HUES64 (cell line): Measurements from ENCODE around the gene TAOK3. TPM values are rescaled to one million over a fixed set of nuclear protein-coding genes. Genes with fewer than 3 reads are reported as not detected.
"Not testable (repeated sequence)": the region's sequence is repeated elsewhere in the genome, so short reads cannot be mapped to it uniquely, and the experiment has no call there.

ENCODE experiments used
- H3K27ac ChIP-seq: 2 replicates; pipeline ENCODE4 v1.7.0; 2013; ENCODE audit warnings: low read depth, low read length, inconsistent platforms
- H3K27me3 ChIP-seq: 2 replicates; pipeline ENCODE4 v1.6.1; 2013; ENCODE audit warnings: mild to moderate bottlenecking, low read length; ENCODE audit not compliant: insufficient read depth
- H3K36me3 ChIP-seq: 2 replicates; pipeline ENCODE4 v1.6.1; 2013; ENCODE audit warnings: mild to moderate bottlenecking, low read length; ENCODE audit not compliant: insufficient read depth
- H3K4me1 ChIP-seq: 2 replicates; pipeline ENCODE4 v1.6.1; 2013; ENCODE audit warnings: mild to moderate bottlenecking, low read length, moderate library complexity; ENCODE audit not compliant: insufficient read depth
- H3K4me3 ChIP-seq: 2 replicates; pipeline ENCODE4 v1.5.1; 2013; ENCODE audit warnings: mild to moderate bottlenecking, low read length, moderate library complexity
- H3K9ac ChIP-seq: 2 replicates; pipeline ENCODE4 v1.6.1; 2013; ENCODE audit warnings: mild to moderate bottlenecking, low read depth, low read length
- H3K9me3 ChIP-seq: 2 replicates; pipeline ENCODE4 v1.6.1; 2013; ENCODE audit warnings: low read depth, low read length; ENCODE audit not compliant: insufficient read depth
- WGBS: fragments of 150-250, 120-280 bp; methylation state at CpG from one replicate; pipeline ENCODE4 v1.1.7; 2013; ENCODE audit warnings: missing lambda C conversion rate; 5-methylcytosine and 5-hydroxymethylcytosine counted together
- polyA plus RNA-seq, 2 experiments: library from polyadenylated mRNA; stranded (reverse); fragments of 50-300 nt; gene quantifications; one replicate each; pipeline ENCODE4 v1.2.3, GENCODE V29; 2013

Gene TAOK3
- polyA plus RNA-seq (2013, experiment 1 of 2) = 3.8 TPM
- 5.1 TPM for polyA plus RNA-seq (2013, experiment 2 of 2)

DNA sequence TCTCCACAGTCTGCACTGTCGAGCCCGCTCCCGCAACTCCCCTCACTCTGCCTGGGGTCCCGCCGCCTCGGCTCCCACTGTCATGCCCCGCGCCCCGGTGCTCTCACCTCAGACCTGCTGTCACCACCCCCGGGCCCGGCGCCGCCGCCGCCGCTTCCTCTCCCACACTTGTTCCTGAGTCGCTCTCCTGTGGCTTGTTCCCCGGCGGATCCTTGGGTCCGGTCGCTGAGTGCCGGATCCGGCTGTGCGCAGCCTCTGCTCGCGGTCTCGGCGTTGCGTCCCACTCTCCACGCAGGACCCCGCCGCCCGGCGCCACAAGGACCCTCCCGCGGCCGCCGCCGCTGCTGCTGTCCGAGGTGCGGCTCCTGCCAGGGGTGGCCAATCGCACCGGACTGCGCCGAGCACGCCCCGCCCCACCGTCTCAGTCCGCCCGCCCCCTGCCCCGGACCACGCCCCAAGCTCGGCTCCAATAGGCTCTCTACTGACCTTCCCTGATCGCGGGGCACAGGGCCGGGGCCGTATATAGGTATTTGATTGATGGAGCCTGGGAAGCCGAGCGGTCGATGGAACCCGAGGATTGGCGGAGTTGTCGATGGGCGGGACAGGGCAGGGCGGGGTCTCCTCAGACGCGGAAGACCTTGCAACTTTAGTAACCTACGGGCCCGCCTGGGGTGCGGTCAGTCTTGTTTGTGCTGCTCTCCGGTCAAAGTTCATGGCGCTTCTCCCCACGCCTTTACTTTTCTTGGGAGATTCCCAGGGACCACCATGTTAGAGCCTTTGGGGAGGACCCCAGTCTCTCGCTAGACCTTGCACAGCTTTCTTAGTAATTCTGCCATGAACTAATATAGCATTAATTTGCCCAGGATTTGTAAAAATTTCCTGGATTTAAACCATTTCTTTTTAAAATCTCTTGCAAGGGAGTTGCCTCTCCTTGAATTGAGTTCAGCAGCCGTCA, at the start of gene TAOK3:
Gene TAOK3 (minus strand): TSS at position 367 of the 955 bp plus-strand sequence. CDS start 117,340 bp downstream, outside the sequence.
- H3K36me3 ChIP-seq = no peaks in the 10 kb centered on the region
- H3K9ac ChIP-seq = peak within 1 kb of the TSS; percentile 62
- peak within 1 kb of the TSS; percentile 95 for H3K4me3 ChIP-seq
- H3K9me3 ChIP-seq = no peaks in the 10 kb centered on the region
- H3K27ac ChIP-seq = no peak within 1 kb of the TSS
- under 1% methylated on average over 75 of the region's 75 CpGs for WGBS
- peaks cover 17% of the 10 kb centered on the region; the same call in 1 of the 2 replicates for H3K4me1 ChIP-seq
- H3K27me3 ChIP-seq = peaks cover 23% of the 10 kb centered on the region

GRCh38 chr12:118420673-118421072, 48.0 kb upstream of the TAOK3 start:
- no peaks in the 10 kb centered on the region for H3K27me3 ChIP-seq
- H3K4me3 ChIP-seq = no peak overlapping the region
- H3K4me1 ChIP-seq = no peaks in the 10 kb centered on the region
- no peaks in the 10 kb centered on the region for H3K9me3 ChIP-seq
- WGBS = 98% methylated on average over 3 of the region's 3 CpGs
- H3K36me3 ChIP-seq = peaks cover 18% of the 10 kb centered on the region
- no peak overlapping the region for H3K27ac ChIP-seq
- H3K9ac ChIP-seq = no peak overlapping the region

DNA sequence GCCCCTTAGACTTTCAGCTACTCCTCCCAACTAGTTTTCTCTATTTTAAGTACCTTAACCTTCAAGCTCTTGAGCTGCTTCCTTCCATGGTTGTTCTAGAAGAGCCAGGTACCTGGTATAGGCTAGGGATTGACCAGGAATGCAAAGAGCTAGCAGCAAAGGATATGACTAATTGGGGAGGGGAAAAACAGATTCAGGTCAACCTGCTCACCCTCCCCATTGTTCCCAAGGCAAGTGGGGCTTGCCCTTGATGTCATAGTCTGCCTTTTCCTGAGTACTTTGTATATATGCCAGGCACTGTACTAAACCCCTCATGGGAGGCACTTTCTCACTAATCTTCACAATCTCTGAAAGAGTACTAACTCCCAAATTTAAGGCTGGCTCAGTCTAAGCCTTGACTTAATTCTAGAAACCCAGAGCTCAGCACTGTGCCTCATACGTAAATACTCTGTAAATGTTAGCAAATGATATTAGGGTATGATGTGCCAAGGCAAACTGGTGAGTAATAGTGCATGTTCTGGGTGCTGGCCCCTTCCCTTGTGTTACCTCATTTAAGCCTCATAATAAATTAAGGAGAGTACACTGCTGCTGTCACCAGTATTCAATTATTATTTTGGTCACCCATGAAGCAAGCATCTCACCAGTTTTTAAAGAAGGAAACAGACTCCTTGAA, 45.8 kb upstream of the TAOK3 start:
- no peaks in the 10 kb centered on the region for H3K9me3 ChIP-seq
- 100% methylated on average over 1 of the region's 1 CpG for WGBS
- no peaks in the 10 kb centered on the region for H3K4me1 ChIP-seq
- no peak overlapping the region for H3K9ac ChIP-seq
- H3K4me3 ChIP-seq = no peak overlapping the region
- no peaks in the 10 kb centered on the region for H3K27me3 ChIP-seq
- H3K27ac ChIP-seq = no peak overlapping the region
- H3K36me3 ChIP-seq = peaks cover 39% of the 10 kb centered on the region

- 98% methylated on average over 3 of the region's 3 CpGs for WGBS
- H3K4me3 ChIP-seq = no peak overlapping the region
- H3K36me3 ChIP-seq = peaks cover 45% of the 10 kb centered on the region
- H3K27me3 ChIP-seq = no peaks in the 10 kb centered on the region
- H3K4me1 ChIP-seq = no peaks in the 10 kb centered on the region
- H3K27ac ChIP-seq = no peak overlapping the region
- no peaks in the 10 kb centered on the region for H3K9me3 ChIP-seq
- no peak overlapping the region for H3K9ac ChIP-seq
These were observed 45.2 kb upstream of the TAOK3 start for GRCh38 chr12:118417942-118418341.

- H3K4me3 ChIP-seq = no peak overlapping the region
- no peaks in the 10 kb centered on the region for H3K4me1 ChIP-seq
- peaks cover 82% of the 10 kb centered on the region for H3K36me3 ChIP-seq
- WGBS = 94% methylated on average over 2 of the region's 2 CpGs
- no peaks in the 10 kb centered on the region for H3K27me3 ChIP-seq
- H3K9me3 ChIP-seq = no peaks in the 10 kb centered on the region
- H3K27ac ChIP-seq = no peak overlapping the region
- no peak overlapping the region for H3K9ac ChIP-seq
These were observed 37.1 kb upstream of the TAOK3 start for GRCh38 chr12:118409834-118410233.

DNA sequence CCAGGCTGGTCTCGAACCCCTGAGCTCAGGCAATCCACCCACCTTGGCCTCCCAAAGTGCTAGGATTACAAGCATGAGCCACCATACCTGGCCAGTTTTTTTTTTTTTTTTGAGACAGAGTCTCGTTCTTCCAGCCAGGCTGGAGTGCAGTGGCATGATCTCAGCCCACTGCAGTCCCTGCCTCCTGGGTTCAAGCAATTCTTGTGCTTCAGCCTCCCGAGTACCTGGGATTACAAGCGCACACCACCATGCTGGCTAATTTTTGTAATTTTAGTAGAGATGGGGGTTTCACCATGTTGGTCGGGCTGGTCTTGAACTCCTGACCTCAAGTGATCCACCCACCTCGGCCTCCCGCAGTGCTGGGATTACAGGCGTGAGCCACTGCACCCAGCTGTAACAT, 35.5 kb upstream of the TAOK3 start:
- not testable (repeated sequence) for H3K27me3 ChIP-seq, H3K4me3 ChIP-seq, H3K9ac ChIP-seq, H3K9me3 ChIP-seq, H3K27ac ChIP-seq, H3K4me1 ChIP-seq
- H3K36me3 ChIP-seq = peaks cover 81% of the 10 kb centered on the region
- WGBS = 80% methylated on average over 8 of the region's 8 CpGs

- no peak overlapping the region for H3K27ac ChIP-seq
These were observed 32.3 kb upstream of the TAOK3 start for GRCh38 chr12:118404876-118405521.

DNA sequence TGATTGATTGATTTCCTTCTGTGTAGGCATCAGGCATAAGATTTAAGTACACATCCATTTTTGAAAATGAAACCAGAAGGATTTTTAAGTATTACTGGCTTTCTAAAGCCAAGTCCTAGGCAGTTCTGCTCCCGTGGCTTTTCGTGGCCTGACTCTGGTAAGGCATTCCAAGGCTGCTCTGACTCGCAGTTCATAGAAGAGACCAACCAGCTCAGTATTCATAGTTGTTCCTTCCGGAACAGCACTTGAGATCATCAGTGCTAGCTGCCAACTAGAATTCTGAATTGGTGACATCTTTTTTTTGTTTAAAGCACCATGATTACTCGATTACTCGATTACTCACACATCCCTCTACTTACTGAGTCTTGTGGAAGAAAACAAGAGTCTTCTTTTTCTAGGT, 29.5 kb upstream of the TAOK3 start:
- no peaks in the 10 kb centered on the region for H3K9me3 ChIP-seq
- H3K27me3 ChIP-seq = no peaks in the 10 kb centered on the region
- no peak overlapping the region for H3K27ac ChIP-seq
- H3K4me1 ChIP-seq = no peaks in the 10 kb centered on the region
- no peak overlapping the region for H3K4me3 ChIP-seq
- 96% methylated on average over 5 of the region's 6 CpGs for WGBS
- no peak overlapping the region for H3K9ac ChIP-seq
- H3K36me3 ChIP-seq = peaks cover 95% of the 10 kb centered on the region

More at GRCh38 chr12:118404876-118405521, 32.3 kb upstream of the TAOK3 start:
- Histone ChIP-seq H3K9me3 (no peaks in the 10 kb centered on the region), H3K4me3 (no peak overlapping the region), H3K9ac (no peak overlapping the region), H3K27me3 (no peaks in the 10 kb centered on the region), H3K36me3 (peaks cover 83% of the 10 kb centered on the region), H3K4me1 (no peaks in the 10 kb centered on the region)
- WGBS = 89% methylated on average over 2 of the region's 4 CpGs

DNA sequence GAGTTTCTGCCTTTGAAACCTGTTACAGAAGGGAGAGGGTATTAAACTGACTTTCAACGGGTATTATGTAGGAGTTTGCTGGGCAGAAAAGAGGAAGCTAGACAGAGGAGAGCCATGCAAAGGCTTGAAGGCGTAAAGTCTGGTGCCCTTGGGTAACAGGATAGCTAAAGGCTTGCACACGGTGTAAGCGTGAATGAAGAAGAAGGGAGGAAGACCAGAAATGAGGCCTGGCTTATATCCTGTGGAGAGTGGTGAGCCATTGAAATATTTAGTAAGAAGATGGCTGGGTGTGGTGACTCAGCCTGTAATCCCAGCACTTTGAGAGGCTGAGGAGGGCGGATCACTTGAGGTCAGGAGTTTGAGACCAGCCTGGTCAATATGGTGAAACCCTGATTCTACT, 26.2 kb upstream of the TAOK3 start:
- Histone ChIP-seq H3K27me3 (no peaks in the 10 kb centered on the region), H3K27ac (no peak overlapping the region), H3K4me1 (no peaks in the 10 kb centered on the region), H3K4me3 (no peak overlapping the region), H3K9ac (no peak overlapping the region), H3K36me3 (peaks cover 92% of the 10 kb centered on the region), H3K9me3 (no peaks in the 10 kb centered on the region)
- WGBS = 94% methylated on average over 5 of the region's 5 CpGs

DNA sequence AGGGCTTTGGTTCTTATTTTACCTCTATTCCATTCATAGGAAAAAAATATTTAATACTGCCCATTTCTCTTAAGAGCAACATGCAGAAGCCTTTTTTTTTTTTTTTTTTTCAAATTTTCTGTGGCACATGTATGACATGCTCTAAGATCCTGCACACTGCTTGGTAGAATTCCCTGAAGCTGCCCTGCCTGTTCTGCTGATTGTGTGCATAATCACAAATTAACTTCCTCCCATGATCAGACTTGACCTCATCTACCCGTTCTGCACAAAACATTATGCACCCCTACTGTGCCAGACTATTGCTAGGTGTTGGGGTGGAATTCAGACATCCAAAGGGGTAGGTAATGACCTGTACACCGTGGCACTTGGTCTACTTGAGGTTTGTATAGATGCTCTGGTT, 25.8 kb upstream of the TAOK3 start:
- Histone ChIP-seq H3K4me3 (no peak overlapping the region), H3K9ac (no peak overlapping the region), H3K36me3 (peaks cover 90% of the 10 kb centered on the region), H3K4me1 (no peaks in the 10 kb centered on the region), H3K27me3 (no peaks in the 10 kb centered on the region), H3K27ac (no peak overlapping the region), H3K9me3 (no peaks in the 10 kb centered on the region)
- 88% methylated on average over 2 of the region's 2 CpGs for WGBS
